ENCODE results near the gene FLRT2. TPM values are rescaled to one million over a fixed set of nuclear protein-coding genes. Genes with fewer than 3 reads are reported as not detected.

The FLRT2 gene
- total RNA-seq, 1 donor = 39.1 TPM

- Histone ChIP-seq H3K27me3 (ENCODE audit: insufficient read depth, low read length) (no peaks in the 10 kb centered on the region), H3K4me2 (ENCODE audit: insufficient read depth, low read length) (no peak overlapping the region), H3K36me3 (ENCODE audit: insufficient read depth, low read length) (peaks cover 1% of the 10 kb centered on the region), H2AFZ (ENCODE audit: low read length) (no peak overlapping the region), H3K4me3 (ENCODE audit: insufficient read depth, low read length) (no peak overlapping the region), H3K79me2 (ENCODE audit: insufficient read depth, low read length) (peaks cover 89% of the 10 kb centered on the region), H4K20me1 (ENCODE audit: insufficient read depth, low read length) (peaks cover 4% of the 10 kb centered on the region), H3K9me3 (ENCODE audit: low read depth, low read length) (no peaks in the 10 kb centered on the region), H3K27ac (ENCODE audit: low read depth, low read length) (no peak overlapping the region), H3K4me1 (ENCODE audit: insufficient read depth, low read length) (peaks cover 25% of the 10 kb centered on the region)
- TF ChIP-seq CTCF (IDR thresholded peaks at IDR 0.05; ENCODE audit: extremely low read depth, low read depth, low read length) = no peak
- no peak for DNase-seq (ENCODE audit: insufficient read length, low spot score, missing footprints)
Measured at GRCh38 chr14:85538636-85539035, 8.7 kb downstream of the FLRT2 start.

- Histone ChIP-seq H2AFZ (ENCODE audit: low read length) (no peak overlapping the region), H3K4me1 (ENCODE audit: insufficient read depth, low read length) (peaks cover 25% of the 10 kb centered on the region), H4K20me1 (ENCODE audit: insufficient read depth, low read length) (peaks cover 4% of the 10 kb centered on the region), H3K79me2 (ENCODE audit: insufficient read depth, low read length) (peaks cover 89% of the 10 kb centered on the region), H3K4me3 (ENCODE audit: insufficient read depth, low read length) (no peak overlapping the region), H3K9me3 (ENCODE audit: low read depth, low read length) (no peaks in the 10 kb centered on the region), H3K4me2 (ENCODE audit: insufficient read depth, low read length) (no peak overlapping the region), H3K36me3 (ENCODE audit: insufficient read depth, low read length) (peaks cover 7% of the 10 kb centered on the region), H3K27ac (ENCODE audit: low read depth, low read length) (no peak overlapping the region), H3K27me3 (ENCODE audit: insufficient read depth, low read length) (no peaks in the 10 kb centered on the region)
- no peak for TF ChIP-seq CTCF (IDR thresholded peaks at IDR 0.05; ENCODE audit: extremely low read depth, low read depth, low read length)
- DNase-seq (ENCODE audit: insufficient read length, low spot score, missing footprints) = no peak
Measured at GRCh38 chr14:85539510-85539909, 9.6 kb downstream of the FLRT2 start.

GRCh38 chr14:85542623-85543022, 12.7 kb downstream of the FLRT2 start:
- Histone ChIP-seq H3K27ac (ENCODE audit: low read depth, low read length) (no peak overlapping the region), H3K9me3 (ENCODE audit: low read depth, low read length) (no peaks in the 10 kb centered on the region), H3K4me1 (ENCODE audit: insufficient read depth, low read length) (peaks cover 6% of the 10 kb centered on the region), H3K79me2 (ENCODE audit: insufficient read depth, low read length) (peaks cover 92% of the 10 kb centered on the region), H4K20me1 (ENCODE audit: insufficient read depth, low read length) (no peaks in the 10 kb centered on the region), H3K27me3 (ENCODE audit: insufficient read depth, low read length) (no peaks in the 10 kb centered on the region), H2AFZ (ENCODE audit: low read length) (no peak overlapping the region), H3K4me2 (ENCODE audit: insufficient read depth, low read length) (no peak overlapping the region), H3K4me3 (ENCODE audit: insufficient read depth, low read length) (no peak overlapping the region), H3K36me3 (ENCODE audit: insufficient read depth, low read length) (peaks cover 7% of the 10 kb centered on the region)
- TF ChIP-seq CTCF (IDR thresholded peaks at IDR 0.05; ENCODE audit: extremely low read depth, low read depth, low read length) = no peak
- DNase-seq (ENCODE audit: insufficient read length, low spot score, missing footprints) = no peak

- Histone ChIP-seq H3K4me2 (ENCODE audit: insufficient read depth, low read length) (no peak overlapping the region), H3K4me1 (ENCODE audit: insufficient read depth, low read length) (peaks cover 6% of the 10 kb centered on the region), H3K9me3 (ENCODE audit: low read depth, low read length) (no peaks in the 10 kb centered on the region), H3K36me3 (ENCODE audit: insufficient read depth, low read length) (peaks cover 12% of the 10 kb centered on the region), H3K4me3 (ENCODE audit: insufficient read depth, low read length) (no peak overlapping the region), H2AFZ (ENCODE audit: low read length) (no peak overlapping the region), H3K79me2 (ENCODE audit: insufficient read depth, low read length) (peaks cover 84% of the 10 kb centered on the region), H3K27ac (ENCODE audit: low read depth, low read length) (no peak overlapping the region), H3K27me3 (ENCODE audit: insufficient read depth, low read length) (no peaks in the 10 kb centered on the region), H4K20me1 (ENCODE audit: insufficient read depth, low read length) (no peaks in the 10 kb centered on the region)
- no peak for TF ChIP-seq CTCF (IDR thresholded peaks at IDR 0.05; ENCODE audit: extremely low read depth, low read depth, low read length)
- no peak for DNase-seq (ENCODE audit: insufficient read length, low spot score, missing footprints)
Measured at GRCh38 chr14:85545738-85546137, 15.8 kb downstream of the FLRT2 start.
